Measurements from ENCODE around the gene BSPRY. TPM values are rescaled to one million over a fixed set of nuclear protein-coding genes. Genes with fewer than 3 reads are reported as not detected.
A peak's percentile ranks its signal among the peaks of the same experiment; 100 is the strongest.
"Not testable (repeated sequence)": the region's sequence is repeated elsewhere in the genome, so short reads cannot be mapped to it uniquely, and the experiment has no call there.

Gene BSPRY
- total RNA-seq, 1 experiment from 2014 or later, result 22.6 TPM

- Histone ChIP-seq H3K4me2 (ENCODE audit: low read length) (no peak overlapping the region), H2AFZ (ENCODE audit: low read length) (peak overlapping the region; percentile 40; the same call in 1 of the 2 replicates), H3K9ac (ENCODE audit: low read length) (no peak overlapping the region), H3K36me3 (ENCODE audit: low read depth, low read length) (no peaks in the 10 kb centered on the region), H3K4me1 (ENCODE audit: insufficient read depth, low read length) (peaks cover 14% of the 10 kb centered on the region), H3F3A (ENCODE audit: low read length, unreplicated experiment) (no peaks in the 10 kb centered on the region), H3K4me3 (ENCODE audit: low read length) (no peak overlapping the region), H3K79me2 (ENCODE audit: low read length) (peaks cover 4% of the 10 kb centered on the region; the same call in 1 of the 2 replicates), H3K9me2 (replicated peaks; ENCODE audit: low read length) (no peaks in the 10 kb centered on the region), H3K27me3 (ENCODE audit: low read length) (no peaks in the 10 kb centered on the region), H3K9me3 (ENCODE audit: low read length) (no peaks in the 10 kb centered on the region), H4K20me1 (ENCODE audit: low read length) (no peaks in the 10 kb centered on the region), H3K27ac (ENCODE audit: low read length) (no peak overlapping the region)
- no TSS peak for BruUV-seq (replicated peaks)
- TF ChIP-seq EZH2phosphoT487 (IDR thresholded peaks at IDR 0.05; ENCODE audit: borderline replicate concordance, low read length), result no peak
- no peak for TF ChIP-seq CTCF (conservative IDR thresholded peaks at IDR 0.05; ENCODE audit: low read depth, low read length)
- TF ChIP-seq EZH2 (IDR thresholded peaks at IDR 0.05; ENCODE audit: low read length, unreplicated experiment), result no peak
- DNase-seq (peak; percentile 8), ATAC-seq (no peak)
- intact Hi-C loops (cut with micrococcal nuclease), result no loop called here
- ChIA-PET CTCF (no interaction called here), POLR2A (ENCODE audit: unreplicated experiment) (no interaction called here)
Measured at GRCh38 chr9:113380869-113381378, 31.6 kb downstream of the BSPRY start.

GRCh38 chr9:113381441-113381840, 32.1 kb downstream of the BSPRY start:
- H4K20me1 ChIP-seq (ENCODE audit: low read length); BruUV-seq (replicated peaks); H3K79me2 ChIP-seq (ENCODE audit: low read length); H3K9me2 ChIP-seq (replicated peaks; ENCODE audit: low read length); ATAC-seq; DNase-seq; H3K4me3 ChIP-seq (ENCODE audit: low read length); H3K27me3 ChIP-seq (ENCODE audit: low read length); H3K4me2 ChIP-seq (ENCODE audit: low read length); H3F3A ChIP-seq (ENCODE audit: low read length, unreplicated experiment); POLR2A ChIA-PET (ENCODE audit: unreplicated experiment); H2AFZ ChIP-seq (ENCODE audit: low read length); intact Hi-C loops (cut with micrococcal nuclease); H3K9me3 ChIP-seq (ENCODE audit: low read length); H3K36me3 ChIP-seq (ENCODE audit: low read depth, low read length); CTCF ChIA-PET: not testable (repeated sequence)
- Histone ChIP-seq H3K4me1 (ENCODE audit: insufficient read depth, low read length) (peaks cover 14% of the 10 kb centered on the region), H3K9ac (ENCODE audit: low read length) (peak overlapping the region; percentile 40; the same call in 1 of the 2 replicates), H3K27ac (ENCODE audit: low read length) (peak overlapping the region; percentile 74; the same call in 1 of the 2 replicates)

- ChIA-PET CTCF (no interaction called here), POLR2A (ENCODE audit: unreplicated experiment) (no interaction called here)
- peak; percentile 37; the same call in 1 of the 2 replicates for ATAC-seq
- intact Hi-C loops (cut with micrococcal nuclease), result no loop called here
- Histone ChIP-seq H3K4me2 (ENCODE audit: low read length) (peak overlapping the region; percentile 70), H3F3A (ENCODE audit: low read length, unreplicated experiment) (no peaks in the 10 kb centered on the region), H3K4me1 (ENCODE audit: insufficient read depth, low read length) (peaks cover 14% of the 10 kb centered on the region), H3K9me3 (ENCODE audit: low read length) (no peaks in the 10 kb centered on the region), H4K20me1 (ENCODE audit: low read length) (no peaks in the 10 kb centered on the region), H3K27ac (ENCODE audit: low read length) (peak overlapping the region; percentile 74), H3K9ac (ENCODE audit: low read length) (peak overlapping the region; percentile 40; the same call in 1 of the 2 replicates), H3K4me3 (ENCODE audit: low read length) (no peak overlapping the region), H3K9me2 (replicated peaks; ENCODE audit: low read length) (no peaks in the 10 kb centered on the region), H3K36me3 (ENCODE audit: low read depth, low read length) (no peaks in the 10 kb centered on the region), H3K27me3 (ENCODE audit: low read length) (no peaks in the 10 kb centered on the region), H3K79me2 (ENCODE audit: low read length) (no peaks in the 10 kb centered on the region), H2AFZ (ENCODE audit: low read length) (peak overlapping the region; percentile 24)
- TF ChIP-seq EZH2phosphoT487 (IDR thresholded peaks at IDR 0.05; ENCODE audit: borderline replicate concordance, low read length) (no peak), EZH2 (IDR thresholded peaks at IDR 0.05; ENCODE audit: low read length, unreplicated experiment) (no peak), CTCF (conservative IDR thresholded peaks at IDR 0.05; ENCODE audit: low read depth, low read length) (no peak)
- DNase-seq, result peak; percentile 70
- BruUV-seq (replicated peaks), result no TSS peak
Measured at GRCh38 chr9:113381909-113382411, 32.6 kb downstream of the BSPRY start.
